Esophagus muscularis mucosa (tissue), 4 donors: Measurements from ENCODE around the gene INPP5A. TPM values are rescaled to one million over a fixed set of nuclear protein-coding genes. Genes with fewer than 3 reads are reported as not detected.

Experiments
- DNase-seq: peaks from one replicate; pipeline ENCODE4 v3.0.0-alpha.2; 2017; ENCODE audit errors: extremely low spot score
- H3K27ac ChIP-seq, 4 donors: fragments of 200-600 bp; sonication (generic); replicated peaks in 1 of 4; 1 replicate in 3 of 4; 2 replicates in 1 of 4; pipeline ENCODE4 v1.5.1; 2016 to 2019; ENCODE audit warnings: mild to moderate bottlenecking in 1 of 4
- H3K27me3 ChIP-seq, 4 donors: fragments of 200-600 bp; sonication (generic); one replicate each; pipeline versions ENCODE4 v1.5.1 to v1.6.0; 2016 to 2019
- H3K36me3 ChIP-seq, 4 donors: fragments of 200-600 bp; sonication (generic); one replicate each; pipeline ENCODE4 v1.5.1; 2016 to 2019
- H3K4me1 ChIP-seq, 4 donors: fragments of 200-600 bp; sonication (generic); one replicate each; pipeline ENCODE4 v1.5.1; 2016 to 2019
- H3K4me3 ChIP-seq, 4 donors: fragments of 200-600 bp; sonication (generic); 1 replicate in 2 of 4; 2 replicates in 2 of 4; pipeline ENCODE4 v1.5.1; 2016 to 2019; ENCODE audit warnings: mild to moderate bottlenecking in 4 of 4, moderate library complexity in 1 of 4
- H3K9me3 ChIP-seq, 4 donors: fragments of 200-600 bp; sonication (generic); 1 replicate in 3 of 4; 2 replicates in 1 of 4; pipeline ENCODE4 v1.5.1; 2016 to 2019
- CTCF ChIP-seq, 3 experiments: fragments of 200-600 bp in 2 of 3; fragments of 450-650 bp in 1 of 3; sonication (generic) in 2 of 3; IDR thresholded peaks; one replicate each; pipeline ENCODE4 v1.5.1; 2017 to 2019; ENCODE audit warnings: antibody characterized with exemption in 3 of 3, mild to moderate bottlenecking in 2 of 3, moderate library complexity in 1 of 3
- EP300 ChIP-seq: sonication (generic); formaldehyde crosslinking; IDR thresholded peaks from one replicate; pipeline ENCODE4 v1.6.1; 2017; ENCODE audit warnings: antibody characterized with exemption
- POLR2A ChIP-seq: fragments of 450-650 bp; IDR thresholded peaks from one replicate; pipeline ENCODE4 v1.6.1; 2017; ENCODE audit warnings: antibody characterized with exemption, moderate library complexity, mild to moderate bottlenecking, low read depth
- POLR2AphosphoS5 ChIP-seq, 2 donors: sonication (generic); formaldehyde crosslinking; IDR thresholded peaks; one replicate each; pipeline ENCODE4 v1.6.1; 2017; ENCODE audit warnings: antibody characterized with exemption in 2 of 2
- WGBS: methylation state at CpG from one replicate; pipeline ENCODE4 v1.1.5; 2018; 5-methylcytosine and 5-hydroxymethylcytosine counted together
- intact Hi-C: fragments of 100-400 bp; cut with DNase I; formaldehyde crosslinking; loops from one replicate; pipeline ENCODE4 v1.15.1; 2023
- total RNA-seq, 4 donors: library from RNA; depleted of rRNA; stranded (reverse); fragments of >200 nt; gene quantifications; one replicate each; pipeline versions ENCODE4 v1.1.0 to v1.2.1, GENCODE V29; 2016

Gene INPP5A
- total RNA-seq, 4 donors from 2014 or later: 234 to 301 (median 245) TPM

- Histone ChIP-seq H3K36me3 (peaks cover 0 to 10% (median 0%) of the 10 kb centered on the region in 4 donors), H3K9me3 (no peaks in the 10 kb centered on the region), H3K4me3 (no peak overlapping the region), H3K27ac (no peak overlapping the region), H3K4me1 (peaks cover 76 to 95% (median 94%) of the 10 kb centered on the region in 4 donors), H3K27me3 (no peaks in the 10 kb centered on the region)
- TF ChIP-seq POLR2A (no peak), CTCF (IDR thresholded peaks at IDR 0.05) (no peak), POLR2AphosphoS5 (IDR thresholded peaks at IDR 0.05) (no peak), EP300 (no peak)
- DNase-seq: no peak
- 82% methylated on average over 4 of the region's 22 CpGs for WGBS
- intact Hi-C loops: no loop called here
Observed at GRCh38 chr10:132547421-132547861, 9.9 kb downstream of the INPP5A start.

GRCh38 chr10:132548106-132548823 is 10.7 kb downstream of the INPP5A start:
- no peak overlapping the region for H3K4me3 ChIP-seq
- peaks cover 72 to 89% (median 87%) of the 10 kb centered on the region in 4 donors for H3K4me1 ChIP-seq
- H3K36me3 ChIP-seq: peaks cover 0 to 6% (median 0%) of the 10 kb centered on the region in 4 donors
- no peaks in the 10 kb centered on the region for H3K9me3 ChIP-seq
- intact Hi-C loops: no loop called here
- 84% methylated on average over 23 of the region's 28 CpGs for WGBS
- H3K27ac ChIP-seq: no peak overlapping the region
- no peak for DNase-seq
- TF ChIP-seq EP300 (no peak), POLR2AphosphoS5 (IDR thresholded peaks at IDR 0.05) (no peak), CTCF (IDR thresholded peaks at IDR 0.05) (no peak), POLR2A (no peak)
- H3K27me3 ChIP-seq: no peaks in the 10 kb centered on the region

GRCh38 chr10:132548869-132549268 is 11.3 kb downstream of the INPP5A start:
- H3K9me3 ChIP-seq: no peaks in the 10 kb centered on the region
- DNase-seq: no peak
- TF ChIP-seq CTCF (IDR thresholded peaks at IDR 0.05) (no peak), POLR2A (no peak), POLR2AphosphoS5 (IDR thresholded peaks at IDR 0.05) (no peak), EP300 (no peak)
- no peaks in the 10 kb centered on the region for H3K36me3 ChIP-seq
- H3K27ac ChIP-seq: no peak overlapping the region
- H3K27me3 ChIP-seq: no peaks in the 10 kb centered on the region
- WGBS: 90% methylated on average over 13 of the region's 14 CpGs
- intact Hi-C loops: no loop called here
- peaks cover 72 to 89% (median 87%) of the 10 kb centered on the region in 4 donors for H3K4me1 ChIP-seq
- H3K4me3 ChIP-seq: no peak overlapping the region

GRCh38 chr10:132549371-132549770 is 11.8 kb downstream of the INPP5A start:
- 67% methylated on average over 11 of the region's 12 CpGs for WGBS
- Histone ChIP-seq H3K4me1 (peaks cover 68 to 89% (median 87%) of the 10 kb centered on the region in 4 donors), H3K36me3 (no peaks in the 10 kb centered on the region), H3K27me3 (no peaks in the 10 kb centered on the region), H3K27ac (no peak overlapping the region), H3K9me3 (no peaks in the 10 kb centered on the region), H3K4me3 (no peak overlapping the region)
- no peak for DNase-seq
- intact Hi-C loops: no loop called here
- TF ChIP-seq EP300 (no peak), POLR2A (no peak), POLR2AphosphoS5 (IDR thresholded peaks at IDR 0.05) (no peak), CTCF (IDR thresholded peaks at IDR 0.05) (no peak)
